SU-DHL-6 (cell line): ENCODE measurements around the gene PILRA.
"Not testable (repeated sequence)": the region's sequence is repeated elsewhere in the genome, so short reads cannot be mapped to it uniquely, and the experiment has no call there.

Experiments used
- H2AFZ ChIP-seq: fragments of 200-600 bp; sonication (generic); 2 replicates; pipeline ENCODE4 v1.6.1; 2014; ENCODE audit warnings: low read depth, mild to moderate bottlenecking, moderate library complexity, mixed read lengths, antibody characterized with exemption, low read length; ENCODE audit not compliant: severe bottlenecking
- H3F3A ChIP-seq: fragments of 200-600 bp; shearing (Covaris generic); 2 replicates; pipeline ENCODE4 v1.6.0; 2016; ENCODE audit warnings: antibody characterized with exemption, mild to moderate bottlenecking; ENCODE audit not compliant: insufficient read depth
- H3K27ac ChIP-seq: fragments of 200-600 bp; sonication (generic); 2 replicates; pipeline ENCODE4 v1.5.1; 2016; ENCODE audit warnings: low read depth, mild to moderate bottlenecking, low read length, moderate library complexity, mixed read lengths
- H3K27me3 ChIP-seq: fragments of 200-600 bp; sonication (generic), shearing (Covaris generic); 2 replicates; pipeline ENCODE4 v1.6.0; 2014; ENCODE audit warnings: mild to moderate bottlenecking, low read length
- H3K36me3 ChIP-seq: fragments of 200-600 bp; sonication (generic); 2 replicates; pipeline ENCODE4 v1.6.1; 2014; ENCODE audit warnings: mild to moderate bottlenecking, low read length, mixed read lengths
- H3K4me2 ChIP-seq: fragments of 300-600, 200-600 bp; shearing (Covaris generic), sonication (generic); 2 replicates; pipeline ENCODE4 v1.6.0; 2014; ENCODE audit warnings: low read length, low read depth, mild to moderate bottlenecking; ENCODE audit not compliant: poor library complexity, severe bottlenecking
- H3K4me3 ChIP-seq: fragments of 200-600 bp; sonication (generic); 2 replicates; pipeline ENCODE4 v1.5.1; 2014; ENCODE audit warnings: antibody characterized with exemption, low read length, mild to moderate bottlenecking, mixed read lengths; ENCODE audit not compliant: insufficient read depth, poor library complexity, severe bottlenecking
- H3K79me2 ChIP-seq: fragments of 200-600 bp; sonication (generic); 2 replicates; pipeline ENCODE4 v1.6.1; 2014; ENCODE audit warnings: mild to moderate bottlenecking, low read length, moderate library complexity; ENCODE audit not compliant: insufficient read depth
- H3K9ac ChIP-seq: fragments of 200-600 bp; sonication (generic); 2 replicates; pipeline ENCODE4 v1.7.0; 2014; ENCODE audit warnings: mild to moderate bottlenecking, low read length
- H3K9me2 ChIP-seq: fragments of 200-600 bp; sonication (generic); replicated peaks from 2 replicates; pipeline ENCODE4 v1.6.1; 2014; ENCODE audit warnings: low read length; ENCODE audit not compliant: insufficient read depth
- H3K9me3 ChIP-seq: fragments of 200-600 bp; sonication (generic); 2 replicates; pipeline ENCODE4 v1.6.1; 2014; ENCODE audit warnings: low read length, mixed read lengths; ENCODE audit not compliant: insufficient read depth
- H4K20me1 ChIP-seq: fragments of 200-600 bp; sonication (generic); 2 replicates; pipeline ENCODE4 v1.6.1; 2014; ENCODE audit warnings: low read depth, mild to moderate bottlenecking, antibody characterized with exemption, low read length, moderate library complexity, mixed read lengths
- EZH2phosphoT487 ChIP-seq: fragments of 200-600 bp; sonication (generic), shearing (Covaris generic); conservative IDR thresholded peaks from 2 replicates; pipeline ENCODE4 v1.6.1; 2018; ENCODE audit warnings: mild to moderate bottlenecking, antibody characterized with exemption, low read length, moderate library complexity, mixed read lengths
- TF ChIP-seq, protein P1 (sequence below): fragments of 200-600 bp; sonication (generic); IDR thresholded peaks from one replicate; pipeline ENCODE4 v1.5.1; 2017; ENCODE audit warnings: antibody characterized with exemption, mild to moderate bottlenecking, low read length, moderate library complexity; ENCODE audit not compliant: insufficient read depth, poor library complexity, severe bottlenecking

PILRA gene

DNA sequence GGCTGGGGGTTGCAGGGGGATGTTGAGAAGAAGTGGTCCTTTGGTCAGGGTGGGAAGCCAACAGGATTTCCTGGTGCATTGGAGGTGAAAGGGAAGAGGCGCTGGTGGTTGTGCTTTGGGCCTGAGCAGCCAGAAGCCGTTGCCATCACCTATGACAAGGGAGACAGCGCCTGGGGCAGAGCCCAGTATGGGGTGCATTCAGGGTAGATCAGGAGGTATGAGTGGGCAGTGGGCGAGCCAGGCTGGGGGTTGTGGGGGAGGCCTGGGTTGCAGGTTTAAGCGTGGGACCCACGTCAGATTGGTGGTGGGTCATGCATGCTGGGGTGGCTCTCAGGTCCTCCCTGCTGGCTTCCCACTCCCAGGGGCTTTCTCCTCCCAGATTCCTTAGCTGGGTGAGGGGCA, 21.6 kb upstream of the PILRA start:
- Histone ChIP-seq H2AFZ (no peak overlapping the region), H3K79me2 (peaks cover 10% of the 10 kb centered on the region), H3K9me3 (no peaks in the 10 kb centered on the region), H3K4me3 (no peak overlapping the region), H3K36me3 (peaks cover 30% of the 10 kb centered on the region), H3K4me2 (no peak overlapping the region), H4K20me1 (no peaks in the 10 kb centered on the region; the same call in 1 of the 2 replicates), H3F3A (no peaks in the 10 kb centered on the region), H3K27ac (no peak overlapping the region), H3K27me3 (no peaks in the 10 kb centered on the region), H3K9me2 (no peaks in the 10 kb centered on the region), H3K9ac (no peak overlapping the region)
- no peak for TF ChIP-seq EZH2phosphoT487
- TF ChIP-seq, protein P1, sequence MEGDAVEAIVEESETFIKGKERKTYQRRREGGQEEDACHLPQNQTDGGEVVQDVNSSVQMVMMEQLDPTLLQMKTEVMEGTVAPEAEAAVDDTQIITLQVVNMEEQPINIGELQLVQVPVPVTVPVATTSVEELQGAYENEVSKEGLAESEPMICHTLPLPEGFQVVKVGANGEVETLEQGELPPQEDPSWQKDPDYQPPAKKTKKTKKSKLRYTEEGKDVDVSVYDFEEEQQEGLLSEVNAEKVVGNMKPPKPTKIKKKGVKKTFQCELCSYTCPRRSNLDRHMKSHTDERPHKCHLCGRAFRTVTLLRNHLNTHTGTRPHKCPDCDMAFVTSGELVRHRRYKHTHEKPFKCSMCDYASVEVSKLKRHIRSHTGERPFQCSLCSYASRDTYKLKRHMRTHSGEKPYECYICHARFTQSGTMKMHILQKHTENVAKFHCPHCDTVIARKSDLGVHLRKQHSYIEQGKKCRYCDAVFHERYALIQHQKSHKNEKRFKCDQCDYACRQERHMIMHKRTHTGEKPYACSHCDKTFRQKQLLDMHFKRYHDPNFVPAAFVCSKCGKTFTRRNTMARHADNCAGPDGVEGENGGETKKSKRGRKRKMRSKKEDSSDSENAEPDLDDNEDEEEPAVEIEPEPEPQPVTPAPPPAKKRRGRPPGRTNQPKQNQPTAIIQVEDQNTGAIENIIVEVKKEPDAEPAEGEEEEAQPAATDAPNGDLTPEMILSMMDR = no peak

- not testable (repeated sequence) for H3K9me3 ChIP-seq, H3K27ac ChIP-seq, H3K4me3 ChIP-seq, H2AFZ ChIP-seq, H3K9ac ChIP-seq, H3K79me2 ChIP-seq, H4K20me1 ChIP-seq, H3F3A ChIP-seq, H3K9me2 ChIP-seq, H3K27me3 ChIP-seq, H3K4me2 ChIP-seq
- H3K36me3 ChIP-seq = peaks cover 24% of the 10 kb centered on the region
These were observed 21.0 kb upstream of the PILRA start for GRCh38 chr7:100352230-100352781.

- Histone ChIP-seq H3K27me3 (no peaks in the 10 kb centered on the region), H3K79me2 (no peaks in the 10 kb centered on the region), H2AFZ (no peak overlapping the region), H3K4me3 (no peak overlapping the region), H3F3A (no peaks in the 10 kb centered on the region), H3K9ac (no peak overlapping the region), H3K4me2 (no peak overlapping the region), H3K27ac (no peak overlapping the region), H4K20me1 (no peaks in the 10 kb centered on the region), H3K9me2 (no peaks in the 10 kb centered on the region), H3K36me3 (peaks cover 17% of the 10 kb centered on the region), H3K9me3 (no peaks in the 10 kb centered on the region)
- no peak for TF ChIP-seq EZH2phosphoT487
These were observed 20.2 kb upstream of the PILRA start for GRCh38 chr7:100352984-100353684.

DNA sequence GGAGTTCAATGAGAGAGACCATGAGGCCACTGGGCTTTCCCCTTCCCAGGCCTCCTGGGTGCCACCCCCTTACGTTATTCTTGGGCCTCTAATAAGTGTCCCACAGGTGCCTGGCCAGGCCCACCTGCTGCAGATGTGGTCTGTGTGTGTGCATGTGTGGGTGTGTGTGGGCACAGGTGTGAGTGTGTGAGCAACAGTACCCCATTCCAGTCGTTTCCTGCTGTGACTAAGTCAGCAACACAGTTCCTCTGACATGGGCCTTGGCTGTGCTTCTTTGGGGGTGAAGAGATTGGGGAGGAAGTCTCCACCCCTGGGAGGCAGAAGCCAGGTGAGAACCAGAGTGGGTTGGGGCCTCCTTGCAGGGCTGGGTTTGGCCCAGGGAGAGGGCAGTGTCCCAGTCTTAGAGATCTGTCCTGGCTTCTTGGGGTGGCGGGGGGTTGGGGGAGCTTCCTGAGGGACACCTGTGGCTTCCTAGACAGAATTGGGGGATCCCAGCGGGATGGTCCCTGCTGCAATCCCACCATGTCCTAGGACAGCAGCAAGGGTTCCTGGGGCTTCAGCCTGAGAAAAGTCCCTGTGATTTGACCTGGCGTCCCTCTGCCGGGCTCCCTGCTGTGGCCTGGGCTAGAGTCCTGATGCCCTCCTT, 19.5 kb upstream of the PILRA start:
- no peak overlapping the region for H3K9ac ChIP-seq

More for the DNA sequence above, 19.5 kb upstream of the PILRA start:
- H3K36me3 ChIP-seq = peaks cover 16% of the 10 kb centered on the region
- no peaks in the 10 kb centered on the region for H4K20me1 ChIP-seq
- H3K27ac ChIP-seq = no peak overlapping the region
- H3K4me2 ChIP-seq = no peak overlapping the region
- no peaks in the 10 kb centered on the region for H3K9me3 ChIP-seq
- TF ChIP-seq, protein P1 = no peak
- TF ChIP-seq EZH2phosphoT487 = no peak
- no peaks in the 10 kb centered on the region for H3F3A ChIP-seq
- no peaks in the 10 kb centered on the region for H3K9me2 ChIP-seq
- H3K79me2 ChIP-seq = no peaks in the 10 kb centered on the region
- H3K4me3 ChIP-seq = no peak overlapping the region
- no peaks in the 10 kb centered on the region for H3K27me3 ChIP-seq
- H2AFZ ChIP-seq = no peak overlapping the region
